HEK293 (cell line): Measurements from ENCODE around the gene REC114.
"Not testable (repeated sequence)": the region's sequence is repeated elsewhere in the genome, so short reads cannot be mapped to it uniquely, and the experiment has no call there.

Experiments
- CTCF ChIA-PET: fragments of 350-600 bp; formaldehyde crosslinking; extraction: SDS; loops from one replicate; lab custom pipeline; 2021; ENCODE audit warnings: antibody characterized with exemption; lab: Yijun Ruan, JAX
- POLR2A ChIA-PET: fragments of 300-600 bp; formaldehyde crosslinking; extraction: SDS; loops from one replicate; lab custom pipeline; 2020; ENCODE audit warnings: antibody characterized with exemption, inconsistent platforms; lab: Yijun Ruan, JAX
- H3K27ac ChIP-seq: fragments of 200-500 bp; sonication (Bioruptor generic); 2 replicates; pipeline ENCODE4 v1.5.1; 2014; ENCODE audit warnings: low read depth, low read length, control low read depth, inconsistent platforms; ENCODE audit errors: extremely low read depth
- H3K36me3 ChIP-seq, 2 experiments: fragments of 200-500 bp in 1 of 2; sonication (Bioruptor generic) in 1 of 2; 1 replicate in 1 of 2; 2 replicates in 1 of 2; pipeline ENCODE4 v1.5.1; 2014 to 2017; ENCODE audit warnings: inconsistent platforms in 2 of 2, low read length in 2 of 2; ENCODE audit not compliant: control insufficient read depth in 2 of 2, insufficient read depth in 1 of 2
- H3K4me1 ChIP-seq: fragments of 200-500 bp; sonication (Bioruptor generic); 2 replicates; pipeline ENCODE4 v1.5.1; 2014; ENCODE audit warnings: mild to moderate bottlenecking, low read length, inconsistent platforms; ENCODE audit not compliant: control insufficient read depth, insufficient read depth
- H3K4me3 ChIP-seq: 2 replicates; pipeline ENCODE4 v1.5.1; 2011; ENCODE audit warnings: low read depth, mild to moderate bottlenecking, control low read depth, low read length, moderate library complexity
- H3K9me3 ChIP-seq: fragments of 200-500 bp; sonication (Bioruptor generic); 2 replicates; pipeline ENCODE4 v1.5.1; 2014; ENCODE audit warnings: low read depth, low read length, inconsistent platforms; ENCODE audit not compliant: control insufficient read depth, insufficient read depth
- GLIS1 ChIP-seq: fragments of 450-650 bp; formaldehyde crosslinking; IDR thresholded peaks from 2 replicates; pipeline ENCODE4 v1.5.1; 2016; ENCODE audit warnings: missing biosample characterization, missing genetic modification characterization
- KLF10 ChIP-seq: fragments of 450-650 bp; IDR thresholded peaks from 2 replicates; pipeline ENCODE4 v1.5.1; 2018; ENCODE audit warnings: missing biosample characterization, mild to moderate bottlenecking, missing genetic modification characterization
- KLF7 ChIP-seq: fragments of 450-650 bp; formaldehyde crosslinking; IDR thresholded peaks from 2 replicates; pipeline ENCODE4 v1.5.1; 2016; ENCODE audit warnings: missing biosample characterization, missing genetic modification characterization, borderline replicate concordance
- MZF1 ChIP-seq: fragments of 450-650 bp; formaldehyde crosslinking; IDR thresholded peaks from 2 replicates; pipeline ENCODE4 v1.5.1; 2017; ENCODE audit warnings: missing biosample characterization, missing genetic modification characterization, borderline replicate concordance
- ZFP41 ChIP-seq: fragments of 450-650 bp; formaldehyde crosslinking; IDR thresholded peaks from 2 replicates; pipeline ENCODE4 v1.5.1; 2016; ENCODE audit warnings: missing biosample characterization, missing genetic modification characterization, borderline replicate concordance
- ZNF140 ChIP-seq: fragments of 450-650 bp; formaldehyde crosslinking; IDR thresholded peaks from 2 replicates; pipeline ENCODE4 v1.5.1; 2016; ENCODE audit warnings: missing biosample characterization, missing genetic modification characterization
- ZNF155 ChIP-seq: fragments of 450-650 bp; formaldehyde crosslinking; IDR thresholded peaks from 2 replicates; pipeline ENCODE4 v1.5.1; 2016; ENCODE audit warnings: missing biosample characterization, missing genetic modification characterization
- ZNF335 ChIP-seq: fragments of 450-650 bp; formaldehyde crosslinking; conservative IDR thresholded peaks from 2 replicates; pipeline ENCODE4 v1.5.1; 2016; ENCODE audit warnings: missing biosample characterization, missing genetic modification characterization
- ZNF416 ChIP-seq: fragments of 450-650 bp; formaldehyde crosslinking; IDR thresholded peaks from 2 replicates; pipeline ENCODE4 v1.5.1; 2016; ENCODE audit warnings: missing biosample characterization, missing genetic modification characterization
- ZNF555 ChIP-seq: fragments of 450-650 bp; formaldehyde crosslinking; conservative IDR thresholded peaks from 2 replicates; pipeline ENCODE4 v1.5.1; 2017; ENCODE audit warnings: missing biosample characterization, mild to moderate bottlenecking, missing genetic modification characterization, inconsistent platforms
- ZNF629 ChIP-seq: fragments of 450-650 bp; formaldehyde crosslinking; IDR thresholded peaks from 2 replicates; pipeline ENCODE4 v1.5.1; 2017; ENCODE audit warnings: missing biosample characterization, missing genetic modification characterization
- ZNF664 ChIP-seq: fragments of 450-650 bp; formaldehyde crosslinking; IDR thresholded peaks from 2 replicates; pipeline ENCODE4 v1.5.1; 2016; ENCODE audit warnings: missing biosample characterization, missing genetic modification characterization
- ZNF707 ChIP-seq: fragments of 450-650 bp; formaldehyde crosslinking; IDR thresholded peaks from 2 replicates; pipeline ENCODE4 v1.5.1; 2016; ENCODE audit warnings: missing biosample characterization, missing genetic modification characterization
- ZNF768 ChIP-seq: fragments of 450-650 bp; formaldehyde crosslinking; IDR thresholded peaks from 2 replicates; pipeline ENCODE4 v1.5.1; 2018; ENCODE audit warnings: missing biosample characterization, mild to moderate bottlenecking, missing genetic modification characterization
- ZSCAN30 ChIP-seq: fragments of 450-650 bp; IDR thresholded peaks from 2 replicates; pipeline ENCODE4 v1.5.1; 2018; ENCODE audit warnings: missing biosample characterization, mild to moderate bottlenecking, missing genetic modification characterization, moderate library complexity
- TF ChIP-seq, protein P1 (sequence below): fragments of 450-650 bp; formaldehyde crosslinking; IDR thresholded peaks from 2 replicates; pipeline ENCODE4 v1.5.1; 2016; ENCODE audit warnings: missing biosample characterization, missing genetic modification characterization
- TF ChIP-seq, protein P2 (sequence below): fragments of 450-650 bp; formaldehyde crosslinking; IDR thresholded peaks from 2 replicates; pipeline ENCODE4 v1.5.1; 2016; ENCODE audit warnings: missing biosample characterization, missing genetic modification characterization
- TF ChIP-seq, protein P3 (sequence below): fragments of 450-650 bp; formaldehyde crosslinking; IDR thresholded peaks from 2 replicates; pipeline ENCODE4 v1.5.1; 2016; ENCODE audit warnings: missing biosample characterization, missing genetic modification characterization
- TF ChIP-seq, protein P4 (sequence below): fragments of 450-650 bp; IDR thresholded peaks from 2 replicates; pipeline ENCODE4 v1.5.1; 2018; ENCODE audit warnings: missing biosample characterization, missing genetic modification characterization

The REC114 gene

DNA sequence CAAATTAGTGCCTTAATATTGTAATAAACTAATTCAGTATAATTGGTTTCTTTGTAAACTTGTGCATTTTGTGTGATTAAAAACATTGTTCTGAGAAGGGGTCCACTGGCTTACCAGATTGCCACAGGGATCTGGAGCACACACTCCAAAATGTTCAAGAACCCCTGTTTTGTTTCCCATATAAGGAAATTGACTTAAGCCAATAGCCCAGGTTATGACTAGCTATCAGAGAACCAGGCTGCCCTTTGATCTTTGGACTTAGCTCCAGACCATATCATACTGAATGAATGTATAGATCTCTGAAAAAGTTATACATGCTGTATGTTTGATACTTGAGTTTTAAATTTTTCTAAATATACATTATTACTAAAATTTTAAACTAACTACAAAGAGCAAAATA lies 98.5 kb downstream of the REC114 start:
- H3K27ac ChIP-seq, result no peak overlapping the region
- POLR2A ChIA-PET, result no interaction called here
- TF ChIP-seq ZSCAN30, result no peak
- TF ChIP-seq ZNF140 (tag by site-specific recombination), result no peak
- no peak for TF ChIP-seq ZNF629
- TF ChIP-seq, protein P1, sequence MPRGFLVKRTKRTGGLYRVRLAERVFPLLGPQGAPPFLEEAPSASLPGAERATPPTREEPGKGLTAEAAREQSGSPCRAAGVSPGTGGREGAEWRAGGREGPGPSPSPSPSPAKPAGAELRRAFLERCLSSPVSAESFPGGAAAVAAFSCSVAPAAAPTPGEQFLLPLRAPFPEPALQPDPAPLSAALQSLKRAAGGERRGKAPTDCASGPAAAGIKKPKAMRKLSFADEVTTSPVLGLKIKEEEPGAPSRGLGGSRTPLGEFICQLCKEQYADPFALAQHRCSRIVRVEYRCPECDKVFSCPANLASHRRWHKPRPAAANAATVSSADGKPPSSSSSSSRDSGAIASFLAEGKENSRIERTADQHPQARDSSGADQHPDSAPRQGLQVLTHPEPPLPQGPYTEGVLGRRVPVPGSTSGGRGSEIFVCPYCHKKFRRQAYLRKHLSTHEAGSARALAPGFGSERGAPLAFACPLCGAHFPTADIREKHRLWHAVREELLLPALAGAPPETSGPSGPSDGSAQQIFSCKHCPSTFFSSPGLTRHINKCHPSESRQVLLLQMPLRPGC, result no peak
- TF ChIP-seq, protein P2, sequence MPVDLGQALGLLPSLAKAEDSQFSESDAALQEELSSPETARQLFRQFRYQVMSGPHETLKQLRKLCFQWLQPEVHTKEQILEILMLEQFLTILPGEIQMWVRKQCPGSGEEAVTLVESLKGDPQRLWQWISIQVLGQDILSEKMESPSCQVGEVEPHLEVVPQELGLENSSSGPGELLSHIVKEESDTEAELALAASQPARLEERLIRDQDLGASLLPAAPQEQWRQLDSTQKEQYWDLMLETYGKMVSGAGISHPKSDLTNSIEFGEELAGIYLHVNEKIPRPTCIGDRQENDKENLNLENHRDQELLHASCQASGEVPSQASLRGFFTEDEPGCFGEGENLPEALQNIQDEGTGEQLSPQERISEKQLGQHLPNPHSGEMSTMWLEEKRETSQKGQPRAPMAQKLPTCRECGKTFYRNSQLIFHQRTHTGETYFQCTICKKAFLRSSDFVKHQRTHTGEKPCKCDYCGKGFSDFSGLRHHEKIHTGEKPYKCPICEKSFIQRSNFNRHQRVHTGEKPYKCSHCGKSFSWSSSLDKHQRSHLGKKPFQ, result no peak
- no peak for TF ChIP-seq ZNF768 (tag by site-specific recombination)
- no peak for TF ChIP-seq KLF7
- TF ChIP-seq KLF10, result no peak
- no peak for TF ChIP-seq ZNF707 (tag by site-specific recombination)
- TF ChIP-seq MZF1 (tag by site-specific recombination), result no peak
- TF ChIP-seq, protein P3, sequence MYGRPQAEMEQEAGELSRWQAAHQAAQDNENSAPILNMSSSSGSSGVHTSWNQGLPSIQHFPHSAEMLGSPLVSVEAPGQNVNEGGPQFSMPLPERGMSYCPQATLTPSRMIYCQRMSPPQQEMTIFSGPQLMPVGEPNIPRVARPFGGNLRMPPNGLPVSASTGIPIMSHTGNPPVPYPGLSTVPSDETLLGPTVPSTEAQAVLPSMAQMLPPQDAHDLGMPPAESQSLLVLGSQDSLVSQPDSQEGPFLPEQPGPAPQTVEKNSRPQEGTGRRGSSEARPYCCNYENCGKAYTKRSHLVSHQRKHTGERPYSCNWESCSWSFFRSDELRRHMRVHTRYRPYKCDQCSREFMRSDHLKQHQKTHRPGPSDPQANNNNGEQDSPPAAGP, result no peak
- TF ChIP-seq ZFP41 (tag by site-specific recombination), result no peak
- TF ChIP-seq ZNF335 (tag by site-specific recombination), result no peak
- TF ChIP-seq ZNF555, result no peak
- TF ChIP-seq ZNF664, result no peak
- no peak for TF ChIP-seq ZNF416 (tag by site-specific recombination)
- TF ChIP-seq, protein P4, sequence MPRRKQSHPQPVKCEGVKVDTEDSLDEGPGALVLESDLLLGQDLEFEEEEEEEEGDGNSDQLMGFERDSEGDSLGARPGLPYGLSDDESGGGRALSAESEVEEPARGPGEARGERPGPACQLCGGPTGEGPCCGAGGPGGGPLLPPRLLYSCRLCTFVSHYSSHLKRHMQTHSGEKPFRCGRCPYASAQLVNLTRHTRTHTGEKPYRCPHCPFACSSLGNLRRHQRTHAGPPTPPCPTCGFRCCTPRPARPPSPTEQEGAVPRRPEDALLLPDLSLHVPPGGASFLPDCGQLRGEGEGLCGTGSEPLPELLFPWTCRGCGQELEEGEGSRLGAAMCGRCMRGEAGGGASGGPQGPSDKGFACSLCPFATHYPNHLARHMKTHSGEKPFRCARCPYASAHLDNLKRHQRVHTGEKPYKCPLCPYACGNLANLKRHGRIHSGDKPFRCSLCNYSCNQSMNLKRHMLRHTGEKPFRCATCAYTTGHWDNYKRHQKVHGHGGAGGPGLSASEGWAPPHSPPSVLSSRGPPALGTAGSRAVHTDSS (tag by site-specific recombination), result no peak
- no peak for TF ChIP-seq ZNF155 (tag by site-specific recombination)
- TF ChIP-seq GLIS1 (tag by site-specific recombination), result no peak
- CTCF ChIA-PET, result interaction anchor here (0.8 to 1.9 kb wide), 3 partner anchors 95 to 235 kb away, joined by 5 to 9 read pairs (median 6); no protein-coding TSS in a partner anchor
- peaks cover 6% of the 10 kb centered on the region; the same call in 1 of the 2 replicates for H3K4me1 ChIP-seq
- no peak overlapping the region for H3K4me3 ChIP-seq
- no peaks in the 10 kb centered on the region for H3K9me3 ChIP-seq
- no peaks in the 10 kb centered on the region for H3K36me3 ChIP-seq

DNA sequence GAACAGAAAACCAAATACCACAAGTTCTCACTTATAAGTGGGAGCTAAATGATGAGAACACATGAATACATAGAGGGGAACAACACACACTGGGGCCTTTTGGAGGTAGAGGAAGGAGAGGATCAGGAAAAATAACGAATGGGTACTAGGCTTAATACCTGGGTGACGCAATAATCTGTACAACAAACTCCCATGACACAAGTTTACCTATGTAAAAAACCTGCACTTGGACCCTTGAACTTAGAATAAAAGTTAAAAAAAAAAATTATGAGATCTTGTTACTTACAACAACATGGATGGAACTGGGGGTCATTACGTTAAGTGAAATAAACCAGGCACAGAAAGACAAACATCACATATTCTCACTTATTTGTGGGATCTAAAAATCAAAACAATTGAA lies 106.0 kb downstream of the REC114 start:
- H3K36me3 ChIP-seq, POLR2A ChIA-PET, H3K27ac ChIP-seq, H3K4me3 ChIP-seq, H3K4me1 ChIP-seq, H3K9me3 ChIP-seq: not testable (repeated sequence)
- CTCF ChIA-PET, result interaction anchor here (1.0 to 1.5 kb wide), 2 partner anchors 88 to 151 kb away, joined by 3 to 4 read pairs; no protein-coding TSS in a partner anchor
